ENCODE results near the gene MRPS34. TPM values are rescaled to one million over a fixed set of nuclear protein-coding genes. Genes with fewer than 3 reads are reported as not detected.
"Not testable (repeated sequence)": the region's sequence is repeated elsewhere in the genome, so short reads cannot be mapped to it uniquely, and the experiment has no call there.

MRPS34 gene
- total RNA-seq, 1 experiment from 2014 or later, result 109 TPM

DNA sequence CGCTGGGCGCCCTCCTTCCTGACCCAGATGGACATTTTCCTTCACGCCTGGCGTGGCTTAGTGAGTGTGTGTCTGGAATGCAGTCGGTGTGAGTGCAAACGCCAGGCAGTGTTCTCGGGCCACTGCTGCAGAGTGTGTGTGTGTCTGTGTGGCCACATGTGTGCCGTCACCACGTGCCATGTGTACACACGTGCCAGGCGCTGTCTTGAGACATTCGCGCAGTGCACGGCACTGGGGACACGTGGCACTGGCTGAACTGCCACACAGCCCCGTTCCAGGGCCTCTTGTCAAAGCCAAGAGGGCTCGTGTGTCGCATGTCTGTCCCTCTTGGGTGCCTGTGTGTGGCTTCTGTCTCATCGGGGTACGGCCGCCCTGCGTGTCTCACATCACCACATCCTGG lies 38.1 kb downstream of the MRPS34 start:
- no TSS peak for BruUV-seq (replicated peaks)
- no peaks in the 10 kb centered on the region for H3K4me1 Mint-ChIP-seq (ENCODE audit: low read depth, unreplicated experiment)
- H3K4me3 ChIP-seq (ENCODE audit: low read depth, low read length), result no peak overlapping the region
- no peaks in the 10 kb centered on the region for H3K4me1 ChIP-seq
- no peaks in the 10 kb centered on the region for H3K27me3 ChIP-seq (replicated peaks; ENCODE audit: control insufficient read depth, insufficient read depth, low read length)
- H3K36me3 ChIP-seq (ENCODE audit: control insufficient read depth, insufficient read depth, low read length), result no peaks in the 10 kb centered on the region; the same call in none of the 2 replicates
- peaks cover 5% of the 10 kb centered on the region; the same call in 1 of the 2 replicates for H3K9me3 ChIP-seq
- no peaks in the 10 kb centered on the region for H3K9me3 Mint-ChIP-seq (ENCODE audit: unreplicated experiment)
- ChIA-PET POLR2A (no interaction called here), CTCF (no interaction called here)
- H3K27me3 Mint-ChIP-seq (ENCODE audit: insufficient read depth, unreplicated experiment), result no peaks in the 10 kb centered on the region
- H3K4me3 Mint-ChIP-seq (ENCODE audit: unreplicated experiment), result no peak overlapping the region
- DNase-seq, result no peak
- TF ChIP-seq, protein P1, sequence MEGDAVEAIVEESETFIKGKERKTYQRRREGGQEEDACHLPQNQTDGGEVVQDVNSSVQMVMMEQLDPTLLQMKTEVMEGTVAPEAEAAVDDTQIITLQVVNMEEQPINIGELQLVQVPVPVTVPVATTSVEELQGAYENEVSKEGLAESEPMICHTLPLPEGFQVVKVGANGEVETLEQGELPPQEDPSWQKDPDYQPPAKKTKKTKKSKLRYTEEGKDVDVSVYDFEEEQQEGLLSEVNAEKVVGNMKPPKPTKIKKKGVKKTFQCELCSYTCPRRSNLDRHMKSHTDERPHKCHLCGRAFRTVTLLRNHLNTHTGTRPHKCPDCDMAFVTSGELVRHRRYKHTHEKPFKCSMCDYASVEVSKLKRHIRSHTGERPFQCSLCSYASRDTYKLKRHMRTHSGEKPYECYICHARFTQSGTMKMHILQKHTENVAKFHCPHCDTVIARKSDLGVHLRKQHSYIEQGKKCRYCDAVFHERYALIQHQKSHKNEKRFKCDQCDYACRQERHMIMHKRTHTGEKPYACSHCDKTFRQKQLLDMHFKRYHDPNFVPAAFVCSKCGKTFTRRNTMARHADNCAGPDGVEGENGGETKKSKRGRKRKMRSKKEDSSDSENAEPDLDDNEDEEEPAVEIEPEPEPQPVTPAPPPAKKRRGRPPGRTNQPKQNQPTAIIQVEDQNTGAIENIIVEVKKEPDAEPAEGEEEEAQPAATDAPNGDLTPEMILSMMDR (IDR thresholded peaks at IDR 0.05; ENCODE audit: insufficient read depth in 1 of 2, low read depth in 1 of 2, low read length in 1 of 2, severe bottlenecking in 1 of 2, unreplicated experiment in 1 of 2), result no peak
- intact Hi-C loops (cut with micrococcal nuclease; ENCODE audit: unreplicated experiment), result no loop called here
- peaks cover 10% of the 10 kb centered on the region for H3K36me3 Mint-ChIP-seq (ENCODE audit: insufficient read depth, unreplicated experiment)
- no peak overlapping the region for H3K27ac Mint-ChIP-seq (ENCODE audit: unreplicated experiment)

DNA sequence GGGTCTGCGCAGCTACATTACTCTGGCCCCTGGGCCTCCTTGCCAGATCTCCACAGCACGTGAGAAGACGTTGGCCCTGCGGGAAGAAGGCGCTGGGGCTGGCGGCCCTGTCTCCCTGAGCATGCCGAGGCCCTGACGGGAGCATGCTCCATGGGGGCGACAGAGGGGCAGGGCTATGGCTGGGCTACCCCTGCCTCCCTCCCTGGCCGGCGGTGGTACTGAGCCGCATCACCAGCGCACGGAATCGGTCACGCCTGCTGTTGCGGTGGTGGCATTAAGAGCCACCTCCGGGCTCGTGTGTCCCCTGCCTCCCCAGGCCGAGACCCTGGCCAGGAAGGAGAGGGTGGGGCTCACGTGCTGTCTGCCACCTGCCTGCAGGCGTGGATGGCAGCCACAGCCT lies 38.8 kb downstream of the MRPS34 start:
- no peak for DNase-seq
- Mint-ChIP-seq H3K9me3 (ENCODE audit: unreplicated experiment) (no peaks in the 10 kb centered on the region), H3K4me3 (ENCODE audit: unreplicated experiment) (no peak overlapping the region), H3K27me3 (ENCODE audit: insufficient read depth, unreplicated experiment) (no peaks in the 10 kb centered on the region), H3K27ac (ENCODE audit: unreplicated experiment) (no peak overlapping the region), H3K4me1 (ENCODE audit: low read depth, unreplicated experiment) (no peaks in the 10 kb centered on the region), H3K36me3 (ENCODE audit: insufficient read depth, unreplicated experiment) (peaks cover 10% of the 10 kb centered on the region)
- no peaks in the 10 kb centered on the region for H3K27me3 ChIP-seq (replicated peaks; ENCODE audit: control insufficient read depth, insufficient read depth, low read length)
- ChIA-PET POLR2A (no interaction called here), CTCF (no interaction called here)
- H3K9me3 ChIP-seq, result peaks cover 5% of the 10 kb centered on the region; the same call in 1 of the 2 replicates
- H3K4me1 ChIP-seq, result no peaks in the 10 kb centered on the region
- no TSS peak for BruUV-seq (replicated peaks)
- no peaks in the 10 kb centered on the region; the same call in none of the 2 replicates for H3K36me3 ChIP-seq (ENCODE audit: control insufficient read depth, insufficient read depth, low read length)
- TF ChIP-seq, protein P1 (IDR thresholded peaks at IDR 0.05; ENCODE audit: insufficient read depth in 1 of 2, low read depth in 1 of 2, low read length in 1 of 2, severe bottlenecking in 1 of 2, unreplicated experiment in 1 of 2), result no peak
- intact Hi-C loops (cut with micrococcal nuclease; ENCODE audit: unreplicated experiment), result no loop called here
- no peak overlapping the region for H3K4me3 ChIP-seq (ENCODE audit: low read depth, low read length)

DNA sequence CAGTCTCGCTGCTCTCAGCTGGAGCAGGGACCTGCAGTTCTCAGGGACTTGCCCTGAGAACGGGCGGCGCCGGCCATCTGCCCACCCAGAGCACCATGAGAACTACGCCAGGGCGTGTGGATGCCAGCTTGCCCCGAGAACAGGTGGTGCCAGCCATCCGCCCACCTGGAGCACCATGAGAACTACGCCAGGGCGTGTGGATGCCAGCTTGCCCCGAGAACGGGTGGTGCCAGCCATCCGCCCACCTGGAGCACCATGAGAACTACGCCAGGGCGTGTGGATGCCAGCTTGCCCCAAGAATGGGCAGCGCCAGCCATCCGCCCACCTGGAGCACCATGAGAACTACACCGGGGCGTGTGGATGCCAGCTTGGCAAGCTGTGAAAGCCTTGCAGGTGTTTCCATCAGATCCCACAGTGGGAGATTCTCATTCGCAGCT lies 40.4 kb downstream of the MRPS34 start:
- H3K4me1 Mint-ChIP-seq (ENCODE audit: low read depth, unreplicated experiment); H3K9me3 ChIP-seq; CTCF ChIA-PET; H3K4me3 Mint-ChIP-seq (ENCODE audit: unreplicated experiment); BruUV-seq (replicated peaks); H3K4me1 ChIP-seq; H3K27me3 ChIP-seq (replicated peaks; ENCODE audit: control insufficient read depth, insufficient read depth, low read length); H3K27ac Mint-ChIP-seq (ENCODE audit: unreplicated experiment); H3K36me3 ChIP-seq (ENCODE audit: control insufficient read depth, insufficient read depth, low read length); H3K9me3 Mint-ChIP-seq (ENCODE audit: unreplicated experiment); POLR2A ChIA-PET; H3K4me3 ChIP-seq (ENCODE audit: low read depth, low read length); DNase-seq; intact Hi-C loops (cut with micrococcal nuclease; ENCODE audit: unreplicated experiment); H3K27me3 Mint-ChIP-seq (ENCODE audit: insufficient read depth, unreplicated experiment): not testable (repeated sequence)
- H3K36me3 Mint-ChIP-seq (ENCODE audit: insufficient read depth, unreplicated experiment), result peaks cover 17% of the 10 kb centered on the region

DNA sequence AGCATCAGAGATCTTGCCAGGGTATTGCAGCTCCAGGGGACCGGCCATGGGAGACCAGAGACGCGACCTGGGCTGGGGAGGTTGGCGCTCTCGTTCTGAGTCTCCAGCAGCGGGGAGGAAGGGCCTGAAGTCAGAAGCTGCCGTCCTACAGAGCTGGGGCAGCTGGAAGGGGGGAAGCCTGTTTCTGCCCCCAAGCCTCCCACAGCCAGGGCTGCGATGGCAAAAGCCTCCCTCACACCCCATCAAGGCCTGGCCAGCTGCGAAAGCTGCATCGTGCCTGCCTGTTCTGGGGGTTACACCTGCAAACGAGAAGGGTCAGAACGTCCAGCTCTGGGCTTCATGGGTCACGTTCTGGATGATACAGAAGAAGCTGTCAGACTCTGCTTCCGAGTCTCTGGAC lies 40.9 kb downstream of the MRPS34 start:
- TF ChIP-seq, protein P1 (IDR thresholded peaks at IDR 0.05; ENCODE audit: insufficient read depth in 1 of 2, low read depth in 1 of 2, low read length in 1 of 2, severe bottlenecking in 1 of 2, unreplicated experiment in 1 of 2), result no peak
- no peak for DNase-seq
- no peaks in the 10 kb centered on the region for H3K9me3 Mint-ChIP-seq (ENCODE audit: unreplicated experiment)
- Histone ChIP-seq H3K9me3 (peaks cover 5% of the 10 kb centered on the region; the same call in 1 of the 2 replicates), H3K4me3 (ENCODE audit: low read depth, low read length) (no peak overlapping the region), H3K36me3 (ENCODE audit: control insufficient read depth, insufficient read depth, low read length) (no peaks in the 10 kb centered on the region; the same call in none of the 2 replicates), H3K4me1 (no peaks in the 10 kb centered on the region), H3K27me3 (replicated peaks; ENCODE audit: control insufficient read depth, insufficient read depth, low read length) (no peaks in the 10 kb centered on the region)
- H3K27me3 Mint-ChIP-seq (ENCODE audit: insufficient read depth, unreplicated experiment), result no peaks in the 10 kb centered on the region
- H3K4me1 Mint-ChIP-seq (ENCODE audit: low read depth, unreplicated experiment), result no peaks in the 10 kb centered on the region
- CTCF ChIA-PET, result no interaction called here
- no TSS peak for BruUV-seq (replicated peaks)
- POLR2A ChIA-PET, result no interaction called here
- no peak overlapping the region for H3K27ac Mint-ChIP-seq (ENCODE audit: unreplicated experiment)
- intact Hi-C loops (cut with micrococcal nuclease; ENCODE audit: unreplicated experiment), result no loop called here
- H3K4me3 Mint-ChIP-seq (ENCODE audit: unreplicated experiment), result no peak overlapping the region
- H3K36me3 Mint-ChIP-seq (ENCODE audit: insufficient read depth, unreplicated experiment), result peaks cover 21% of the 10 kb centered on the region

Data from Caco-2 (cell line).